ENCODE results near the gene CCNL2. TPM values are rescaled to one million over a fixed set of nuclear protein-coding genes. Genes with fewer than 3 reads are reported as not detected.

The CCNL2 gene
- total and polyA plus RNA-seq, 2 of the 13 experiments (the other 11 are each of a cell fraction or from before 2014, with no cell fraction given) = 105 to 340 TPM

DNA sequence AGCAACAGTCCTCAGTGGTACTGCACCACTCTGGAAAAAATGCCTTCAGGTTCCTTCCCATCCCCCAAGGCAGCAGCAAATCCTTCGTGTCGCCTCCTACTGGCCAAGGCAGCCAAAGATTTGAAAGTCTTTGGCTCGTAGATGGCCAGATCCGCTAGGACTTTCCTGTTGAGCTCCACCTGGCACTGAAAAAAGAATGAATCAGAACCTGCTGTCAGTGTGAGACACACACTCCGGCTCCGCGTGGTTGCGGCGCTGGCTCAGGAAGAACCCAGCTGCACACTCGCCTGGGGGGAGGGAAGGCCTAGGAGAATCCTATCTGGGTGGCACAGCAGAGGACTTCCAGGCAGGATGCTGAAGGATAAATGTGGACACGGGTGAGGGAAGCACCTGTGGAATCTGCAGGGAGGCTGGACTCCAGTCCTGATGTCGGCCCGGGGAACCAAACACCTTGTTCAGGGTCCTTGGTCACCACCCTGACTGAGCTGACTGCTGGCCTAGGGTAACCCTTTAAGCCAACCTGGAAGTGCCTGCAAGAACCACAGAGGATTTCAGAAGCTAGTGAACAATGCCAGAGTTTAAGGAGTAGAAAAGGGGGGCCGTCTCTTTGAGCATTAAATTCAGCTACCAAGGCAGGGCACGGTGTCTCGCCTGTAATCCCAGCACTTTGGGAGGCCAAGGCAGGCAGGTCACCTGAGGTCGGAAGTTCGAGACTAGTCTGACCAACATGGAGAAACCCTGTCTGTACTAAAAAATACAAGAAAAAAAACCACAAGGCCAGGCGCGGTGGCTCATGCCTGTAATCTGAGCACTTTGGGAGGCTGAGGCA, 3.2 kb upstream of the CCNL2 start (continued):
- TF ChIP-seq KDM6A (CRISPR knock-in tag; IDR thresholded peaks at IDR 0.05; ENCODE audit: low read depth) = no peak
- TF ChIP-seq ZNF468 (CRISPR knock-in tag; IDR thresholded peaks at IDR 0.05) = no peak
- 0 out of 2 replicates have a peak, but pooled peaks have one; percentile 28 for TF ChIP-seq ELF3 (CRISPR knock-in tag; IDR thresholded peaks at IDR 0.05)
- TF ChIP-seq RXRA (CRISPR knock-in tag; IDR thresholded peaks at IDR 0.05) = peak; percentile 34; the same call in 1 of the 2 replicates
- TF ChIP-seq ARHGAP35 (CRISPR knock-in tag; IDR thresholded peaks at IDR 0.05; ENCODE audit: borderline replicate concordance) = no peak
- TF ChIP-seq SYNCRIP (IDR thresholded peaks at IDR 0.05; ENCODE audit: insufficient read depth, low read depth, low read length) = no peak
- no peak for TF ChIP-seq FIP1L1 (IDR thresholded peaks at IDR 0.05; ENCODE audit: borderline replicate concordance, insufficient read depth, low read depth, low read length)
- no peak for TF ChIP-seq ZNF564 (CRISPR knock-in tag; IDR thresholded peaks at IDR 0.05)
- TF ChIP-seq, protein P1, sequence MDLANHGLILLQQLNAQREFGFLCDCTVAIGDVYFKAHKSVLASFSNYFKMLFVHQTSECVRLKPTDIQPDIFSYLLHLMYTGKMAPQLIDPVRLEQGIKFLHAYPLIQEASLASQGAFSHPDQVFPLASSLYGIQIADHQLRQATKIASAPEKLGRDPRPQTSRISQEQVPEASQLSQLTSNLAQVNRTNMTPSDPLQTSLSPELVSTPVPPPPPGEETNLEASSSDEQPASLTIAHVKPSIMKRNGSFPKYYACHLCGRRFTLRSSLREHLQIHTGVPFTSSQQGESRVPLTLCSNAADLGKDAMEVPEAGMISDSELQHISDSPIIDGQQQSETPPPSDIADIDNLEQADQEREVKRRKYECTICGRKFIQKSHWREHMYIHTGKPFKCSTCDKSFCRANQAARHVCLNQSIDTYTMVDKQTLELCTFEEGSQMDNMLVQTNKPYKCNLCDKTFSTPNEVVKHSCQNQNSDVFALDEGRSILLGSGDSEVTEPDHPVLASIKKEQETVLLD (CRISPR knock-in tag; IDR thresholded peaks at IDR 0.05; ENCODE audit: low read depth) = no peak
- no peak for TF ChIP-seq CEBPG (CRISPR knock-in tag; IDR thresholded peaks at IDR 0.05)
- TF ChIP-seq, protein P2, sequence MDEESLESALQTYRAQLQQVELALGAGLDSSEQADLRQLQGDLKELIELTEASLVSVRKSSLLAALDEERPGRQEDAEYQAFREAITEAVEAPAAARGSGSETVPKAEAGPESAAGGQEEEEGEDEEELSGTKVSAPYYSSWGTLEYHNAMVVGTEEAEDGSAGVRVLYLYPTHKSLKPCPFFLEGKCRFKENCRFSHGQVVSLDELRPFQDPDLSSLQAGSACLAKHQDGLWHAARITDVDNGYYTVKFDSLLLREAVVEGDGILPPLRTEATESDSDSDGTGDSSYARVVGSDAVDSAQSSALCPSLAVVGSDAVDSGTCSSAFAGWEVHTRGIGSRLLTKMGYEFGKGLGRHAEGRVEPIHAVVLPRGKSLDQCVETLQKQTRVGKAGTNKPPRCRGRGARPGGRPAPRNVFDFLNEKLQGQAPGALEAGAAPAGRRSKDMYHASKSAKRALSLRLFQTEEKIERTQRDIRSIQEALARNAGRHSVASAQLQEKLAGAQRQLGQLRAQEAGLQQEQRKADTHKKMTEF (CRISPR knock-in tag; IDR thresholded peaks at IDR 0.05) = 0 out of 2 replicates have a peak, but pooled peaks have one; percentile 36
- 0 out of 2 replicates have a peak, but pooled peaks have one; percentile 21 for TF ChIP-seq ZNF670 (CRISPR knock-in tag; IDR thresholded peaks at IDR 0.05; ENCODE audit: borderline replicate concordance)
- TF ChIP-seq NR2C2 (CRISPR knock-in tag; IDR thresholded peaks at IDR 0.05; ENCODE audit: borderline replicate concordance) = no peak
- no peak for TF ChIP-seq SKI (IDR thresholded peaks at IDR 0.05; ENCODE audit: partially characterized antibody)
- TF ChIP-seq, protein P3, sequence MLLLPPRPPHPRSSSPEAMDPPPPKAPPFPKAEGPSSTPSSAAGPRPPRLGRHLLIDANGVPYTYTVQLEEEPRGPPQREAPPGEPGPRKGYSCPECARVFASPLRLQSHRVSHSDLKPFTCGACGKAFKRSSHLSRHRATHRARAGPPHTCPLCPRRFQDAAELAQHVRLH (CRISPR knock-in tag; IDR thresholded peaks at IDR 0.05; ENCODE audit: borderline replicate concordance, low read depth) = no peak
- no peak for TF ChIP-seq PHF8 (CRISPR knock-in tag; IDR thresholded peaks at IDR 0.05)
- no peak for TF ChIP-seq KLF11 (CRISPR knock-in tag; IDR thresholded peaks at IDR 0.05)
- peak; percentile 43; the same call in 1 of the 2 replicates for TF ChIP-seq KDM2A (CRISPR knock-in tag; IDR thresholded peaks at IDR 0.05; ENCODE audit: borderline replicate concordance, low read depth)
- TF ChIP-seq RAD21 (CRISPR knock-in tag; IDR thresholded peaks at IDR 0.05) = no peak
- no peak; the same call in 1 of the 2 replicates for TF ChIP-seq ZFX (CRISPR knock-in tag; IDR thresholded peaks at IDR 0.05; ENCODE audit: low read depth)
- no peak for TF ChIP-seq GPN1 (CRISPR knock-in tag; IDR thresholded peaks at IDR 0.05; ENCODE audit: borderline replicate concordance)
- TF ChIP-seq MXD4 (CRISPR knock-in tag; IDR thresholded peaks at IDR 0.05) = 0 out of 2 replicates have a peak, but pooled peaks have one; percentile 25
- TF ChIP-seq ZNF430 (CRISPR knock-in tag; IDR thresholded peaks at IDR 0.05) = no peak
- no peak for TF ChIP-seq ZNF263 (CRISPR knock-in tag; IDR thresholded peaks at IDR 0.05)
- TF ChIP-seq MTF2 (CRISPR knock-in tag; IDR thresholded peaks at IDR 0.05; ENCODE audit: borderline replicate concordance) = no peak
- TF ChIP-seq ZNF614 (CRISPR knock-in tag; IDR thresholded peaks at IDR 0.05; ENCODE audit: borderline replicate concordance) = 0 out of 2 replicates have a peak, but pooled peaks have one; percentile 33
- TF ChIP-seq ZC3H13 (CRISPR knock-in tag; IDR thresholded peaks at IDR 0.05) = peak; percentile 17; the same call in 1 of the 2 replicates
- peak; percentile 11 for TF ChIP-seq PAF1 (CRISPR knock-in tag; IDR thresholded peaks at IDR 0.05)
- TF ChIP-seq NONO (IDR thresholded peaks at IDR 0.05) = no peak
- 0 out of 2 replicates have a peak, but pooled peaks have one; percentile 36 for TF ChIP-seq NONO (CRISPR knock-in tag; conservative IDR thresholded peaks at IDR 0.05)
